ENCODE results near the gene COPS3.

The COPS3 gene

GRCh38 chr17:17237026-17237799 is 43.8 kb downstream of the COPS3 start, which contains the start of gene FLCN:
FLCN (minus strand) TSS chr17:17237168; CDS start chr17:17228137, 9,031 bp downstream.
- DNase-seq, result peak; percentile 89

DNA sequence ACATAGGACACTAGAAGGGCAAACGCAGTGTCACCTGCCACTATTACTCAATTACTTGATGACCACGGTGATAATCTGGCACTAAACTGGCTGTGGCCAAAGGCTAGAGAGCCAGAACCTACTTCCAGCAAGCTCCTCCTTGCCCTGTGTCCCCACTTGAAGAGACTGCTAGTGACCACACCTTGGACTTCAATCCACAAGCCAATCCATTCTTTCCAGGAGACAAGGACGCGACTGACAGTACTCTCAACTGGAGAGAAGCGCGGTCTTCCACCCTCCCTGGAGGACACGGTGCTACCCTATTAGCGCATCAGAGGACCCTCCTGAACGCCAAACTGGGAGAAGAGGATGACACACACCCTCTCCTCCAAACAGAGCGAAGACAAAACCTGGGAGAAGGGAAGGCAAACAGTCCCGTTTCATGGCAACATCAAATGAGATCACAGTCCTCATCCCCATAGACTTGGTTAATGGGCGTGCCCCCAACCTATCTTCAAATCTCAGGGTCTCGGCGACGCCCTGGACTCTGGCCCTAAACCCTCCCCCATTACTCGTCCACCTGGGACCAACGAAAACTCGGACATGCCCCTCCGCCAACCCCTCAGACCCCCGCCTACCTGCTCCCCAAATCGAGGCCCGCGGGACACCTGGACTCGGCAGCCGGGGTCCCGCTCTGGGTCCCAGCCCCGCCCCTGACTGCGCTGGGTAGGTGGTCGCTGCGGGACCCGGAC is 44.6 kb downstream of the COPS3 start:
- DNase-seq, result peak; percentile 37

DNA sequence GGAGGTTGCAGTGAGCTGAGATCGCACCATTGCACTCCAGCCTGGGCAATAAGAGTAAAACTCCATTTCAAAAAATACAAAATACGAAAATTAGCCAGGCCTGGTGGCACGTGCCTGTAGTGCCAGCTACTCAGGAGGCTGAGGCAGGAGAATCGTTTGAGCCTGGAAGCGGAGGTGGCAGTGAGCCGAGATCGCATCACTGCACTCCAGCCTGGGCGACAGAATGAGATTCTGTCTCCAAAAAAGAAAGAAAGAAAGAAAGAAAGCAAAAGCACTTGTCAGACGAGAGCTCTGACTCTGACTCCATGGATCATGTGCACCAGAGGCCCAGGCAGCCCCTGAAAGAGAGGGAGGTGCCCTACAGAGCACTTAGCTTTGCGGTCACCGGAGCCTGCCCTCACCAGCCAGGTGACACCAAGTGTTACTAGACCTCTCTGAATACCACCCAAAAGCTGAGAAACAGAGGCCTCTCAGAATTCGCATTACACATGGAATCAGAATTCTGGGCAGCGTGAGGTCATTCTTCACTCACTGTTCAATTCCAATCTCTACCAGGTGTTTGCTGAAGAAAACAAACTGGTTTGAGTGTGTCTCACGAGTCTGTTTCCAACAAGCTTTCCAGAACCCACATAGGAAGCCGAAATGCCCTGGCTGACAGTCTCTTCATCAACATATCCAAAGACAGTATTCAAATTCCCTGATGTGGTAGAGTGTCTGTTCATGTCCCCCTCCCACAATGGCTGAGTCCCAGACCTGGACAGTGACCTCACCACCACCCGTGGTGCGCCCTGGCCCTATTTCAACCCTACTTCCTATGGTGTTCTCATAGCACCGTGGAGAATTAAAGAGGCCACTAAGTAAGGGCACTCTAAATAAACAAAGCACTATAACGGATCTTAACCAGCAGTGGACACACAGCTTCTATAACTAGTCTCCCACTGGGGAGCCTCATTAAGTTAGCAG is 45.6 kb downstream of the COPS3 start:
- peak; percentile 15 for DNase-seq

- no peak for DNase-seq
Observed at GRCh38 chr17:17232303-17232621, 48.8 kb downstream of the COPS3 start.

DNA sequence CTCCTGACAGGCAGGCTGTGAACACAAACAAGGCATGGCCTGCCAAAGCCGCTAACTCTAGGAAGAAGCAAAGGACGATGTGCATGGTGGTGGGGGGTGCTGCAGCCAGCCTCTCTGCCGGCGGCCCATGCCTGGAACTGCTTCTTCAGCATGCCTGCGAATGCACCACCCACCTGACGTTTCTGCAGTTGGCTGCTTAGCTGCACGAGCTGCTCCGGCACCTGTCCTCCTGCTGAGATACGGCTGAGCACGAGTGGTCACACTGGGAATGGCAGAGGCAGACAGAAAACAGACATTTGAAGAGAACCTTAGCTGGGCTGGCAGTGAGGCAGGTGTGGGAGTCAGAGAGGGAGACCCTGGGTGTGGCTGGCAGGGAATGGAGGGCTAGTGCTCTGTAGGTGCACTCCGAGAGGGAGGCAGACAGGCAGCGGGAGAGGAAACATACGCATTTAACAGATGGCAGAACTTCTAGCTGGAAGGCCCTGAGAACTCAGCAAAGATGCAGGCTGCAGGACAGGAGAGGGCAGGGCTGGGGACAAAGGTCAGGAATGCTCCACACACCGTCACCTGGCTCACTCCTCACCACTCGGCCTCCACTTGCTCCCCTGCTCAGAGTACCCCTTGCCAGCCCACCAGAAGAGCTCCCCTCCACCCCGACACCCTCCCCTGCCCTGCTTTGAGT is 49.3 kb downstream of the COPS3 start:
- DNase-seq, result no peak

DNA sequence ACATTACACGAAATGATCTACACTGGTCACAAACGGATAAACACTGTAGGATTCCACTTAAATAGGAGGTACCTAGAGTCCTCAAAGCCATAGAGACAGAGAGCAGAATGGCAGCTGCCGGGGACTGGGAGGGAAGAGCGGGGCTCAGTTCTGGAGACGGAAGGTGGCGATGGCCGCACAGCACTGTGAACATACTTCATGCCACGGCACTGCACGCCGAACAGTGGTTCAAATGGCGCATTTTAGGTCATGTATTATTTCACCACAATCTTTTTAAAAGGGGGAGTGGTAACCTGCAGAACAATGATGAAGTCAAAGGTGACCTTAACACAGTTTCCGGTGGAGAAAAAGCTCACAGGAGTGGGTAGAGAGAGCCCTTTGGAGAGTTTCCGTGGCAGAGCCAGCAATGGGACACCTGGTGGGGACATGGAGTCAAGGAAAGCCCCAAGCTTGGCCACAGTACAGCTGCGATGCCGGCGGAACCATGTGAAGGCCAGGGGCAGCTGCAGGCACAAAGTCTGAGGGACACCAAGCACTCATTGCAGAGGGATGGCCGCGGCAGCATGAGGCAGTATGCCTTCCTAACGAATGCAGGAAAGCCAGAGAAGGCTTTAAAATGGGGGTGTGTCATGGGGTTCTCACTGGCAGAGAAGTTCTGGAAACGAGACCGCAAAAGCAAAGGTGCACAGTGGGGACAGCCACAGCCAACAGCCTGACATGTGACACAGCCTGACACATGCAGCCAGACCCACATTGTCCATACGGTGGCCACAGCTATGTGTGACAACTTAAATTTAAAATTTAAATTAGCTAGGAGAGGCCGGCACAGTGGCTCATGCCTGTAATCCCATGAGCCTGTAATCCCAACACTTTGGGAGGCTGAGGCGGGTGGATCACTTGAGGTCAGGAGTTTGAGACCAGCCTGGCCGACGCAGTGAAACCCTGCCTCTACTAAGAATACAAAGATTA is 51.3 kb downstream of the COPS3 start:
- no peak for DNase-seq

GRCh38 chr17:17228521-17229279 is 52.3 kb downstream of the COPS3 start:
- no peak for DNase-seq

DNA sequence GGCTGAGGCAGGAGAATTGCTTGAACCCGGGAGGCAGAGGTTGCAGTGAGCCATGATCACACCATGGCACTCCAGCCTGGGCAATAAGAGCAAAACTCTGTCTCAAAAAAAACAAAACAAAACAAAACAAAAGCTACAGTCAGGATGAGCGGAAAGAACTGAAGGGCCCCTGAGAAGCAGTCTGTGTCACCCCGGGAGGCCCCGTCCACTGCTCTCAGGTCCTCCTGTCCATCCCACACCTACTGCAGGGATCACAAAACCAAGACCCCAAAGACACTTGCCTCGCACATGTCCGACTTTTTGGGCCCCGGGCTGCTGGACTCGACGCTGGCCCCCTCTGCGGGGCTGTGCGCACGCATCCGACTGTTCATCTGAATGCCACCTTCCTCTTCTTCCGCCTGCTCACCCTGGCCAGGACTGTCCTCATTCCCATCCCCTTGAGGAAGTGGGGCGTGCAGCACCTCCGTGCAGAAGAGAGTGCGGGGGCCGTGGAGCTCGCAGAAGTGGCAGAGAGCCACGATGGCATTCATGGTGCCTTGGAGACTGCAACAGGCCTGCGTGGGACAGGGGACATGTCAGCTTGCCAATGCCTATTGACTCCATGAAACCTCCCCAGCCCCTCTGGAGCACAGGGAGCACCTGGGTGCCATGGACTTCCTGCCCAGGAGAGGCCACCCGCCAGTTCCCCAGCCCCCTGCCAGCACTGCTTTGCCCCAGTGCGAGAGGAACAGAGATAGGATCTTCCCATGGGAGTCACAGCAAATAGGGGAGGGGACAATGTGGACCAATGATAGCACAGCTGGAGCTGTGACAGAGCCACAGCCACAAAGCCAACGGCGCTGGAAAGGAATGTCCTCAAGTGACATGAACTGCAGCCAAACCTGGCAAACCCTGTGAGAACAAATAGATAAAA is 53.2 kb downstream of the COPS3 start:
- no peak for DNase-seq

- DNase-seq, result no peak
Observed at GRCh38 chr17:17226451-17227265, 54.4 kb downstream of the COPS3 start.

DNA sequence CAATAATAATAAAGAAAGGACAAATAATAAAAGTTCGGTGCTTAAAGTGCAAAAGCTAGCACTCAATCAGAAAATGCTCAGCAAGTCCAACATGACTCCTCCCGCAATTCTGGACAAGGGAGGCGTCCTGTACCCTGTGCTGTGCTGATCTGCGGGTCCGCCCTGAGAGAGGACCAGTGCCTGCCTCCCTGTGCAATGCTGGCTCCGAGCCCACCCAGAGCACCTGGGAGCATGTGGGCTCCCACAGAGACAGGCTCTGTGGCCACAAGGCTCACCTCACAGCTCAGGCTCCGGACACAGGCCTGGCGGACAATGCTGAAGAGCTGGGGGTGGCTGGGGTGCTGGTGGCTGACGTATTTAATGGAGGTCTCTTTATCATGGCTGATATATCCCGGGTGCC is 55.1 kb downstream of the COPS3 start:
- DNase-seq, result no peak

GRCh38 chr17:17224137-17224536 is 56.9 kb downstream of the COPS3 start:
- no peak for DNase-seq

GRCh38 chr17:17223736-17224135 is 57.3 kb downstream of the COPS3 start:
- no peak for DNase-seq

- no peak for DNase-seq
Observed at GRCh38 chr17:17221329-17221728, 59.7 kb downstream of the COPS3 start.

DNA sequence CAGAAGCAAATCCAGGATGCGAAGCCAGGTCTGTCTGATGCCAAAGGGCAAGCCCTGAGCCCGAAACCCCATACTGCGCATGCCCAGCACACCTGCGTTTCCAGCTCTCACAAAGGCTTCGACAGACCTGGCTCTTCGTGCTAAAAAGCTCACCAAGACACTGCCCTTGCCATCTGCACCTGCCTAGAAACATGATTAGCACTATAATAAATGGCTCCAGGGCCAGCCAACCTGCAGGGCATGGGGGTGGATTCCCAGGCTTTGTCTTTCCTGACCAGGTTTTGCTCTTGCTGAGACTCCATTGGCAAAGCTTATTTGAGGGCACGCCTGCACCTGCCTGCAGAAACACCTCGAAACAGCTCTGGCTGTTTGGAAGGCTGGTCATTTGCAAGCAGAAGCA is 60.5 kb downstream of the COPS3 start:
- DNase-seq, result no peak

GRCh38 chr17:17217995-17218394 is 63.1 kb downstream of the COPS3 start:
- no peak for DNase-seq

DNA sequence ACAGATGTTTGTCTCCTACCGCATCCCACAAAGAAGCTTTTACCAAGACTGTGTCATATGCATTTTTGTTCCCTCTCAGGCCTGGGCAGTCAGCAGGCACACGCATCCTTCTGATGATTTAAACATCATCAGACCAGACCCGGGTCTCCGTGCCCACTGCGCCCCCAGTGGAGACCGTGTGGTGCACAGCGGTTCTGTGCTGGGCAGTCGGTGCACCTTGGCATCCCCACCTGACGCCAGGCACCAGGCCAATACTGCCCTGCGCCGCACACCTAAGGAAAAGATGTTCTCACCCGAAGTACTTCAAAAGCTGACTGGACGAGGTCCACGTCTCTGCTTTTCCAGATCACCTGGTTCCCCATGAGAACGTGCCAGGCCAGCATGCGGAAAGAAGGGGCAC is 64.3 kb downstream of the COPS3 start:
- no peak for DNase-seq

- no peak for DNase-seq
Observed at GRCh38 chr17:17216236-17216635, 64.8 kb downstream of the COPS3 start.

GRCh38 chr17:17215575-17215974 is 65.5 kb downstream of the COPS3 start:
- DNase-seq, result no peak
